Prostate gland (tissue), 2 donors: Measurements from ENCODE around the gene MRPL9.

ENCODE experiments used
- CTCF ChIP-seq, 4 experiments: fragments of 200-600 bp in 2 of 4; fragments of 450-650 bp in 2 of 4; sonication (generic) in 2 of 4; IDR thresholded peaks; 1 replicate in 3 of 4; 2 replicates in 1 of 4; pipeline ENCODE4 v1.5.1; 2016 to 2019; ENCODE audit warnings: antibody characterized with exemption in 4 of 4, mild to moderate bottlenecking in 2 of 4, moderate library complexity in 2 of 4
- POLR2A ChIP-seq: fragments of 450-650 bp; IDR thresholded peaks from one replicate; pipeline ENCODE4 v1.6.1; 2016; ENCODE audit warnings: antibody characterized with exemption, mild to moderate bottlenecking

- TF ChIP-seq CTCF (IDR thresholded peaks at IDR 0.05), result no peak
- no peak for TF ChIP-seq POLR2A
Observed at GRCh38 chr1:151802372-151802771, 39.1 kb upstream of the MRPL9 start.
